Activated naive CD4-positive, alpha-beta T cell treated with anti-CD3 and anti-CD28 coated beads, Interleukin-2, amount 50 U/mL, for 24 hours (primary cell): ENCODE measurements around the gene MACF1.

ENCODE experiments used
- H3K27ac Mint-ChIP-seq: one replicate; pipeline ENCODE4 v1.8.0; 2021; ENCODE audit warnings: mild to moderate bottlenecking, mixed read lengths
- H3K27me3 Mint-ChIP-seq: one replicate; pipeline ENCODE4 v1.8.0; 2021; ENCODE audit warnings: mixed read lengths
- H3K36me3 Mint-ChIP-seq: one replicate; pipeline ENCODE4 v1.8.0; 2021; ENCODE audit warnings: mixed read lengths
- H3K4me1 Mint-ChIP-seq: one replicate; pipeline ENCODE4 v1.8.0; 2021; ENCODE audit warnings: mixed read lengths
- H3K4me3 Mint-ChIP-seq: one replicate; pipeline ENCODE4 v1.8.0; 2021; ENCODE audit warnings: mild to moderate bottlenecking, mixed read lengths
- H3K9me3 Mint-ChIP-seq: one replicate; pipeline ENCODE4 v1.8.0; 2021; ENCODE audit warnings: mixed read lengths

Gene MACF1

GRCh38 chr1:39359028-39359570 lies 154.6 kb downstream of the MACF1 start:
- H3K9me3 Mint-ChIP-seq, result no peaks in the 10 kb centered on the region
- H3K27ac Mint-ChIP-seq, result peak overlapping the region; percentile 9
- peaks cover 17% of the 10 kb centered on the region for H3K36me3 Mint-ChIP-seq
- no peaks in the 10 kb centered on the region for H3K4me1 Mint-ChIP-seq
- no peaks in the 10 kb centered on the region for H3K27me3 Mint-ChIP-seq
- H3K4me3 Mint-ChIP-seq, result no peak overlapping the region

DNA sequence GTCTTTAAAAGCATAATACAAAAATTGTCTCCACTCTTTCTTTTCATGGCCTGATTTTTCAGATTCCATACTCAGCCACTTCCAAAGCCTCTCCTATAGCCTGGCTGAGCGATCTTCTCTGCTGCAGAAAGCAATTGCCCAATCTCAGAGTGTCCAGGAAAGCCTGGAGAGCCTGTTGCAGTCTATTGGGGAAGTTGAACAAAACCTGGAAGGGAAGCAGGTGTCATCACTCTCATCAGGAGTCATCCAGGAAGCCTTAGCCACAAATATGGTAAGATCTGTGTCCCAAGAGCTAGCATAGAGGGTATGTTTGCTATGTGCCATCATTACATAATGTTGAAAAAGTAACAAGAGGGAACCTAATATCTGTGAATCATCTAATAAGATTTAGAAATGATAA lies 156.2 kb downstream of the MACF1 start:
- Mint-ChIP-seq H3K4me3 (no peak overlapping the region), H3K27ac (peak overlapping the region; percentile 87), H3K4me1 (no peaks in the 10 kb centered on the region), H3K27me3 (no peaks in the 10 kb centered on the region), H3K36me3 (peaks cover 17% of the 10 kb centered on the region), H3K9me3 (no peaks in the 10 kb centered on the region)

DNA sequence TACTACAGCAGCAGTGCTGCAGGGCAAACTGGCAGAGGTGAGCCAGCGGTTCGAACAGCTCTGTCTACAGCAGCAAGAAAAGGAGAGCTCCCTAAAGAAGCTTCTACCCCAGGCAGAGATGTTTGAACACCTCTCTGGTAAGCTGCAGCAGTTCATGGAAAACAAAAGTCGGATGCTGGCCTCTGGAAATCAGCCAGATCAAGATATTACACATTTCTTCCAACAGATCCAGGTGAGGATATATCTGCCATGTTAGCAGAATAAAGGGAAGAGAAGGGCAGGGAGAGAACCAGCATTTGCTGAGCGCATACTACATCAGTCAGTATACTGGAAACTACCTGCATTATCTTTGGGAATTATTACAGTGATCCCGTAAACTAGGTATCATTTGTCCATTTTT lies 157.0 kb downstream of the MACF1 start:
- Mint-ChIP-seq H3K4me1 (no peaks in the 10 kb centered on the region), H3K27ac (peak overlapping the region; percentile 61), H3K4me3 (no peak overlapping the region), H3K9me3 (no peaks in the 10 kb centered on the region), H3K27me3 (no peaks in the 10 kb centered on the region), H3K36me3 (peaks cover 19% of the 10 kb centered on the region)

DNA sequence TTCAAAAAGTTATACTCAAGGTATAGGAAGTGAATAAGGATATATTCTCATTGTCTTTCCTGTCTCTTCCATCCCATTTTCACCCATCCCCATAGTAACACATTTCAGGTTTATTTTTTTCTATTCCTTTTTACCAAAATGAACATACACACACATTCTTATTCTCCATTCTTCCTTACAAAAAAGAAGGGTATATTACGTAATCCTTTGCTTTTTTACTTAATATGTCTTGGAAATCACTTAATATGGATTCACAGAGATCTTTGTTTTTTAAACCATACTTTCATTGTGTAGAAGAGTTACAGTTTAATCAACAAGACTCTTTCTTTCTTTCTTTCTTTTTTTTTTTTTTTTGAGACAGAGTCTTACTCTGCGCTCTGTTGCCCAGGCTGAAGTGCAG lies 158.8 kb downstream of the MACF1 start:
- peak overlapping the region; percentile 3 for H3K27ac Mint-ChIP-seq
- H3K9me3 Mint-ChIP-seq, result no peaks in the 10 kb centered on the region
- H3K36me3 Mint-ChIP-seq, result peaks cover 16% of the 10 kb centered on the region
- H3K4me1 Mint-ChIP-seq, result no peaks in the 10 kb centered on the region
- H3K27me3 Mint-ChIP-seq, result no peaks in the 10 kb centered on the region
- H3K4me3 Mint-ChIP-seq, result no peak overlapping the region

DNA sequence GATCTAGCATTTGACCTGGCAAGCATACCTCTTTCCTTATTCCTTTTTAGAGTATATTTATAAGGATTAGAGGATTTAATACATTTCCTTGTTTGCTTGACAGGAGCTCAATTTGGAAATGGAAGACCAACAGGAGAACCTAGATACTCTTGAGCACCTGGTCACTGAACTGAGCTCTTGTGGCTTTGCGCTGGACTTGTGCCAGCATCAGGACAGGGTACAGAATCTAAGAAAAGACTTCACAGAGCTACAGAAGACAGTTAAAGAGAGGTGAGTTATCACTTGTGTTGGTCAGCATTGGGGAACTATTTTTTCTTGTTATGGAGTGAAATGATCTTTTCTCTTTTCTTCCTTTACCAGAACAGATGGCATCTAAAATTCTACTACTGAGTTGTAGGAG lies 163.6 kb downstream of the MACF1 start:
- no peak overlapping the region for H3K27ac Mint-ChIP-seq

GRCh38 chr1:39369565-39369964 lies 165.1 kb downstream of the MACF1 start:
- no peaks in the 10 kb centered on the region for H3K9me3 Mint-ChIP-seq
- no peaks in the 10 kb centered on the region for H3K27me3 Mint-ChIP-seq
- H3K4me3 Mint-ChIP-seq, result no peak overlapping the region
- H3K4me1 Mint-ChIP-seq, result no peaks in the 10 kb centered on the region
- H3K27ac Mint-ChIP-seq, result no peak overlapping the region
- H3K36me3 Mint-ChIP-seq, result peaks cover 9% of the 10 kb centered on the region

More for the DNA sequence above, 163.6 kb downstream of the MACF1 start:
- no peaks in the 10 kb centered on the region for H3K9me3 Mint-ChIP-seq
- H3K27me3 Mint-ChIP-seq, result no peaks in the 10 kb centered on the region
- peaks cover 11% of the 10 kb centered on the region for H3K36me3 Mint-ChIP-seq
- no peaks in the 10 kb centered on the region for H3K4me1 Mint-ChIP-seq
- H3K4me3 Mint-ChIP-seq, result no peak overlapping the region

GRCh38 chr1:39370602-39371001 lies 166.1 kb downstream of the MACF1 start:
- Mint-ChIP-seq H3K27ac (no peak overlapping the region), H3K9me3 (no peaks in the 10 kb centered on the region), H3K4me3 (no peak overlapping the region), H3K4me1 (no peaks in the 10 kb centered on the region), H3K27me3 (no peaks in the 10 kb centered on the region), H3K36me3 (peaks cover 10% of the 10 kb centered on the region)

- peaks cover 11% of the 10 kb centered on the region for H3K36me3 Mint-ChIP-seq
- H3K9me3 Mint-ChIP-seq, result no peaks in the 10 kb centered on the region
- H3K4me1 Mint-ChIP-seq, result no peaks in the 10 kb centered on the region
- H3K27me3 Mint-ChIP-seq, result no peaks in the 10 kb centered on the region
- no peak overlapping the region for H3K4me3 Mint-ChIP-seq
- peak overlapping the region; percentile 70 for H3K27ac Mint-ChIP-seq
Observed at GRCh38 chr1:39372105-39372504, 167.6 kb downstream of the MACF1 start.

- H3K27ac Mint-ChIP-seq, result no peak overlapping the region
- H3K4me1 Mint-ChIP-seq, result no peaks in the 10 kb centered on the region
- no peaks in the 10 kb centered on the region for H3K9me3 Mint-ChIP-seq
- no peaks in the 10 kb centered on the region for H3K27me3 Mint-ChIP-seq
- no peak overlapping the region for H3K4me3 Mint-ChIP-seq
- peaks cover 9% of the 10 kb centered on the region for H3K36me3 Mint-ChIP-seq
Observed at GRCh38 chr1:39376656-39377055, 172.2 kb downstream of the MACF1 start.

- H3K9me3 Mint-ChIP-seq, result no peaks in the 10 kb centered on the region
- H3K36me3 Mint-ChIP-seq, result peaks cover 8% of the 10 kb centered on the region
- no peak overlapping the region for H3K27ac Mint-ChIP-seq
- no peaks in the 10 kb centered on the region for H3K4me1 Mint-ChIP-seq
- no peaks in the 10 kb centered on the region for H3K27me3 Mint-ChIP-seq
- H3K4me3 Mint-ChIP-seq, result no peak overlapping the region
Observed at GRCh38 chr1:39378377-39378776, 173.9 kb downstream of the MACF1 start.

GRCh38 chr1:39379187-39379586 lies 174.7 kb downstream of the MACF1 start:
- H3K9me3 Mint-ChIP-seq, result no peaks in the 10 kb centered on the region

DNA sequence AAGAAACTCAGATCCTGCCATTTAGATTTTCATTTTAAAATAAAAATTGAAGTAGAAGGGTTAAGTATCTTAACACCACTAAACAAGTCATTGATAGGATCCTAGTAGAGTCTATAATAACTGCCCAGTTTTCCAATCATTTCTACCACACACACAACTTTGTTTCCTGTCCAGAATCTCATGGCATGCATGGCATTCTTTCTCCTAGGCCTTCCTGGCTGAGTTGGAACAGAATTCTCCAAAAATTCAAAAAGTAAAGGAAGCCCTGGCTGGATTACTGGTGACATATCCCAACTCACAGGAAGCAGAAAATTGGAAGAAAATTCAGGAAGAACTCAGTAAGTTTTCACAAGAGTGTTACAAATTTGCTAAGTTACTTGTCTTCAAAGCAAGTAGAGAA lies 175.5 kb downstream of the MACF1 start:
- no peak overlapping the region for H3K27ac Mint-ChIP-seq
- no peaks in the 10 kb centered on the region for H3K4me1 Mint-ChIP-seq
- H3K36me3 Mint-ChIP-seq, result peaks cover 5% of the 10 kb centered on the region
- no peaks in the 10 kb centered on the region for H3K27me3 Mint-ChIP-seq
- H3K4me3 Mint-ChIP-seq, result no peak overlapping the region
- H3K9me3 Mint-ChIP-seq, result no peaks in the 10 kb centered on the region

More at GRCh38 chr1:39379187-39379586, 174.7 kb downstream of the MACF1 start:
- H3K27me3 Mint-ChIP-seq, result no peaks in the 10 kb centered on the region
- no peak overlapping the region for H3K4me3 Mint-ChIP-seq
- H3K4me1 Mint-ChIP-seq, result no peaks in the 10 kb centered on the region
- H3K27ac Mint-ChIP-seq, result no peak overlapping the region
- H3K36me3 Mint-ChIP-seq, result peaks cover 8% of the 10 kb centered on the region

- Mint-ChIP-seq H3K9me3 (no peaks in the 10 kb centered on the region), H3K27ac (no peak overlapping the region), H3K4me1 (no peaks in the 10 kb centered on the region), H3K36me3 (peaks cover 2% of the 10 kb centered on the region), H3K4me3 (no peak overlapping the region), H3K27me3 (no peaks in the 10 kb centered on the region)
Observed at GRCh38 chr1:39381839-39382238, 177.3 kb downstream of the MACF1 start.

GRCh38 chr1:39384305-39384704 lies 179.8 kb downstream of the MACF1 start:
- peaks cover 2% of the 10 kb centered on the region for H3K36me3 Mint-ChIP-seq
- H3K27me3 Mint-ChIP-seq, result no peaks in the 10 kb centered on the region
- H3K27ac Mint-ChIP-seq, result no peak overlapping the region

DNA sequence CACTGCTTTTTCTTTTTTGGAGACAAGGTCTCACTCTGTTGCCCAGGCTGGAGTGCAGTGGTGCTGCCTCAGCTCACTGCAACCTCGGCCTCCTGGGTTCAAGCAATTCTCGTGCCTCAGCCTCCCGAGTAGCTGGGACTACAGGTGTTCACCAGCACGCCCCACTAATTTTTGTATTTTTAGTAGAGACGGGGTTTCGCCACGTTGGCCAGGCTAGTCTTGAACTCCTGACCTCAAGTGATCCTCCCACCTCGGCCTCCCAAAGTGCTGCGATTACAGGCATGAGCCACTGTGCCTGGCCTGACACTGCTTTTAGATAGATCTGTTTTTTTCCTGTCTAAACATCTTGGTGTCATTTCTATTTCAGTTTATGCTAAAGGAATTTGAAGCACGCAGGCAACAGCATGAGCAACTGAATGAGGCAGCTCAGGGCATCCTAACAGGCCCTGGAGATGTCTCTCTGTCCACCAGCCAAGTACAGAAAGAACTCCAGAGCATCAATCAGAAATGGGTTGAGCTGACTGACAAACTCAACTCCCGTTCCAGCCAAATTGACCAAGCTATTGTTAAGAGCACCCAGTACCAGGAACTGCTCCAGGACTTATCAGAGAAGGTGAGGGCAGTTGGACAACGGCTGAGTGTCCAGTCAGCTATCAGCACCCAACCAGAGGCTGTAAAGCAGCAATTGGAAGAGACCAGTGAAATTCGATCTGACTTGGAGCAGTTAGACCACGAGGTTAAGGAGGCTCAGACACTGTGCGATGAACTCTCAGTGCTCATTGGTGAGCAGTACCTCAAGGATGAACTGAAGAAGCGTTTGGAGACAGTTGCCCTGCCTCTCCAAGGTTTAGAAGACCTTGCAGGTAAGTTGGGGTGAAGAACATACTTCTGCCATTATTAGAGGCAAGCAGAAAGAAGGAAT lies 180.8 kb downstream of the MACF1 start:
- no peaks in the 10 kb centered on the region for H3K9me3 Mint-ChIP-seq
- peaks cover 4% of the 10 kb centered on the region for H3K36me3 Mint-ChIP-seq
- H3K27ac Mint-ChIP-seq, result peak overlapping the region; percentile 36
- H3K4me1 Mint-ChIP-seq, result peaks cover 10% of the 10 kb centered on the region
- no peak overlapping the region for H3K4me3 Mint-ChIP-seq
- no peaks in the 10 kb centered on the region for H3K27me3 Mint-ChIP-seq

More at GRCh38 chr1:39384305-39384704, 179.8 kb downstream of the MACF1 start:
- H3K4me3 Mint-ChIP-seq, result no peak overlapping the region
- peaks cover 4% of the 10 kb centered on the region for H3K4me1 Mint-ChIP-seq
- H3K9me3 Mint-ChIP-seq, result no peaks in the 10 kb centered on the region

DNA sequence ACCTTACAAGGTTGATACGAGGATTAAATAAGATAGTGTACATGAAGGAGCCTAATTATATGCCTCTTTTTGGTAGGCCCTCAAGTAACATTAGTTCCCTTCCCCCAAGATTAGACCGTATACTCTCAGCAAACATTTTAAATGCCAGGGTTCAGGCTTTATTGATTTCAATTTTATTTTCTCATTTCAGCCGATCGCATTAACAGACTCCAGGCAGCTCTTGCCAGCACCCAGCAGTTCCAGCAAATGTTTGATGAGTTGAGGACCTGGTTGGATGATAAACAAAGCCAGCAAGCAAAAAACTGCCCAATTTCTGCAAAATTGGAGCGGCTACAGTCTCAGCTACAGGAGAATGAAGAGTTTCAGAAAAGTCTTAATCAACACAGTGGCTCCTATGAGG lies 182.5 kb downstream of the MACF1 start:
- Mint-ChIP-seq H3K27me3 (no peaks in the 10 kb centered on the region), H3K36me3 (peaks cover 10% of the 10 kb centered on the region), H3K4me1 (peaks cover 20% of the 10 kb centered on the region), H3K9me3 (no peaks in the 10 kb centered on the region), H3K27ac (no peak overlapping the region), H3K4me3 (no peak overlapping the region)
